Natural killer cell treated with Interleukin-12 subunit alpha and Interleukin-12 subunit beta and Interleukin-15 and Interleukin-18, amount 100 ng/mL, for 72 hours (primary cell): ENCODE results near the gene MYO16. TPM values are rescaled to one million over a fixed set of nuclear protein-coding genes. Genes with fewer than 3 reads are reported as not detected.

Experiments used
- ATAC-seq, 2 donors: fragments of 150-1000 bp; cut with Tn5 transposase in 1 of 2; sonication (Bioruptor Pico), chemical (Tn5 transposase) in 1 of 2; 2 replicates each; pipeline ENCODE4 v1.10.0; 2021
- DNase-seq: peaks from one replicate; pipeline ENCODE4 v3.0.0; 2022; ENCODE audit warnings: low spot score
- H3K27ac Mint-ChIP-seq, 2 donors: 1 replicate in 1 of 2; 2 replicates in 1 of 2; pipeline ENCODE4 v1.8.0; 2022; ENCODE audit warnings: mixed read lengths in 2 of 2, mild to moderate bottlenecking in 1 of 2, moderate library complexity in 1 of 2
- H3K27me3 Mint-ChIP-seq, 2 donors: 1 replicate in 1 of 2; 2 replicates in 1 of 2; pipeline ENCODE4 v1.8.0; 2022; ENCODE audit warnings: mixed read lengths in 2 of 2
- H3K36me3 Mint-ChIP-seq: one replicate; pipeline ENCODE4 v1.8.0; 2022; ENCODE audit warnings: mixed read lengths
- H3K4me1 Mint-ChIP-seq, 2 donors: 1 replicate in 1 of 2; 2 replicates in 1 of 2; pipeline ENCODE4 v1.8.0; 2022; ENCODE audit warnings: low read depth in 2 of 2, mixed read lengths in 2 of 2, mild to moderate bottlenecking in 1 of 2
- H3K4me3 Mint-ChIP-seq: one replicate; pipeline ENCODE4 v1.8.0; 2022; ENCODE audit warnings: mixed read lengths
- H3K9me3 Mint-ChIP-seq: 2 replicates; pipeline ENCODE4 v1.8.0; 2022; ENCODE audit warnings: mixed read lengths
- total RNA-seq, 2 donors: library from RNA; stranded (reverse); gene quantifications; one replicate each; pipeline ENCODE4 v1.2.3, GENCODE V29; 2022

MYO16 gene
- total RNA-seq, 2 donors from 2014 or later, result not detected

DNA sequence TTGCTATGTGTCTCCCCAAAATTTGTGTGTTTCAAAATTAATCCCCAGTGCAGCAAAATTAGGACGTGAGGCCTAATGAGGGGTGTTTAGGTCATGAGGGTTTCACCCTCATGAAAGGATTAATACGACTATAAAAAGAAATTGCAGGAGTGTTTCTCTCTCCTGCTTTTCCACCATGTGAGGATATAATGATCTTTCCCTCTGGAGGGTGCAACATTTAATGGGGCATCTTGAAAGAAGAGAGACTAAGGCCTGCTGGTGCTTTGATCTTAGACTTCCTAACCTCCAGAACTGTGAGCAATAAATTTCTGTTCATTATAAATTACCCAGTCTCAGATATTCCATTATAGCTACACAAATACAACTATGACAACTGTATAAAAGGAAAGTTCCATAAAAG lies 183.2 kb downstream of the MYO16 start:
- DNase-seq (no peak), ATAC-seq (no peak)
- no peak overlapping the region for H3K27ac Mint-ChIP-seq
- H3K27me3 Mint-ChIP-seq, result no peaks in the 10 kb centered on the region
- peaks cover 7% of the 10 kb centered on the region for H3K9me3 Mint-ChIP-seq
- no peak overlapping the region for H3K4me3 Mint-ChIP-seq
- H3K4me1 Mint-ChIP-seq, result no peaks in the 10 kb centered on the region
- no peaks in the 10 kb centered on the region for H3K36me3 Mint-ChIP-seq

- no peak for ATAC-seq
- H3K9me3 Mint-ChIP-seq, result peaks cover 10% of the 10 kb centered on the region
- no peak for DNase-seq
- no peaks in the 10 kb centered on the region for H3K4me1 Mint-ChIP-seq
- H3K4me3 Mint-ChIP-seq, result no peak overlapping the region
- no peak overlapping the region for H3K27ac Mint-ChIP-seq
- H3K27me3 Mint-ChIP-seq, result no peaks in the 10 kb centered on the region
- no peaks in the 10 kb centered on the region for H3K36me3 Mint-ChIP-seq
Observed at GRCh38 chr13:108813587-108814170, 184.3 kb downstream of the MYO16 start.

DNA sequence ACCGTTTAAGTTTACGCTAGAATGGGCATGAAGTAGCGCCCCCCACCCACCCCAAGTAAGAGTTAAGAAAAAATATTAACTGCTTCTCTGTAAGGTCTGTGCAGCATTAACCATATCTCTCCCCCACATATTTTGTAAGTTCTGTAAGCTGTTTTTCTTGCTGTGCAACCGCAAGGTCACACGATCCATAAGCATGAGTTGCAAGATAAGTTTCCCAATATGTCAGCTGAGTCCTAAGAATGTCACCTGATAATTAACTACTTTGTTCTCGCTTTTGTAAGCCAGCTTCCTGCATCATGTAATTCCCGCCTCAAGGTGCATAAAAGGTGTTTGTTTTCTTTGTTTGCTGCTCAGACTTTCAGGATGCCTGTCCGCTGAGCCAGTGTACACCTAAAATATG lies 187.0 kb downstream of the MYO16 start:
- ATAC-seq (no peak), DNase-seq (no peak)
- no peaks in the 10 kb centered on the region for H3K4me1 Mint-ChIP-seq
- no peaks in the 10 kb centered on the region for H3K27me3 Mint-ChIP-seq
- no peak overlapping the region for H3K27ac Mint-ChIP-seq
- no peak overlapping the region for H3K4me3 Mint-ChIP-seq
- peaks cover 10% of the 10 kb centered on the region for H3K9me3 Mint-ChIP-seq
- no peaks in the 10 kb centered on the region for H3K36me3 Mint-ChIP-seq

- ATAC-seq (no peak), DNase-seq (no peak)
- Mint-ChIP-seq H3K9me3 (peaks cover 4% of the 10 kb centered on the region), H3K36me3 (no peaks in the 10 kb centered on the region), H3K4me1 (no peaks in the 10 kb centered on the region), H3K27me3 (no peaks in the 10 kb centered on the region), H3K4me3 (no peak overlapping the region), H3K27ac (no peak overlapping the region)
Observed at GRCh38 chr13:108827646-108828045, 198.2 kb downstream of the MYO16 start.

DNA sequence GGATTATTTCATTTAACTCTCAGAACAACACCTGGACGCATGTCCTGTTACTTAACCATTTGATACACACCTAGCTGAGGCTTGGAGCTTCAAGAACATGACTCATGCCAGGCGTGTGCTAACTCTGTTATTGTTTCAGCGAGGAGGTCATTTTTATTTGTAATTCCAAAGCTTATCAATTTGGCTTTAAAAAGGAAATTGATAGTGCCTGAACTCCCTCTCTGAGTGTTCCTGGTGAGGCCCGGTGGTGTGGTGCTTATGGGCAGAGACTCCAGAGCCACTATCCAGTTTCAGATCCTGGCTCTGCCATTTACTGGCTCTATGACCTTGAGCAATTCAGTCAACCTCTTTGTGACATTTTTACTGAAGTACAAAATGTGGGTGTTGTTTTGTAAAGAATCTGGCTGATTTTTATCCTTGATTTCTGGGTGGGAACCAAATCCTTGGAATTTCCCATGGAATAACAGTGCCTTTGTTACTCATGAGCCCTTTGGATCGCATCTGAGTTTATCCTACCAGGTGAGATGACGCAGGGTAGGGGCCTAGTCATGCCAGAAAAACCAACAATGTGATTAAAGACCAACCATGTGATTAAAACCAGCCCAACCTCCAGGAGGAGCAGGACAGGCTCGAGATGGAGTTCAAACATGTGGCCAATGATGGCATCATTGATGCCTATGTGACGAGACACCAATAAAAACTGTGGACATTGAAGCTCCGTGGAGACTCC lies 198.8 kb downstream of the MYO16 start:
- no peaks in the 10 kb centered on the region for H3K36me3 Mint-ChIP-seq
- H3K4me1 Mint-ChIP-seq, result no peaks in the 10 kb centered on the region
- peaks cover 4% of the 10 kb centered on the region for H3K9me3 Mint-ChIP-seq
- H3K27ac Mint-ChIP-seq, result no peak overlapping the region
- DNase-seq (no peak), ATAC-seq (no peak)
- no peaks in the 10 kb centered on the region for H3K27me3 Mint-ChIP-seq
- H3K4me3 Mint-ChIP-seq, result no peak overlapping the region

DNA sequence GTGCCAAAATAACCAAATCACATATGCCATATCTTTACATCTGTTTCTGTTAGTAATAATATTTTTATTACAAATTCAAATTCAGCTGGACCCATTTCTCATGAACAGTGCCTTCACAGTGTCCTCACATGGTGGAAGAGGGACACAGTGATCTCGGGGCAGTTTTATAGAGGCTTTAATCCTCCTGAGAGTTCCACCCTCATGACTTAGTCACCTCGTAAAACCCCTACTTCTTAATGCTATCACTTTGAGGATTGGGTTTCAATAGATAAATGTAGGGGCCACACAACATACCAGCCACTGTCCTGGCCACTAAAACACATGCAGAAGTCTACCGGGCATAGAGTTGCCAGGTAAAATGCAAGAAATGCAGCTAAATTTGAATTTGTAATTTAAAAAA lies 201.5 kb downstream of the MYO16 start:
- Mint-ChIP-seq H3K36me3 (no peaks in the 10 kb centered on the region), H3K4me1 (no peaks in the 10 kb centered on the region), H3K9me3 (peaks cover 4% of the 10 kb centered on the region), H3K27ac (no peak overlapping the region), H3K27me3 (no peaks in the 10 kb centered on the region), H3K4me3 (no peak overlapping the region)
- DNase-seq (no peak), ATAC-seq (no peak)

GRCh38 chr13:108833531-108833930 lies 204.1 kb downstream of the MYO16 start:
- Mint-ChIP-seq H3K4me3 (no peak overlapping the region), H3K4me1 (no peaks in the 10 kb centered on the region), H3K27ac (no peak overlapping the region), H3K27me3 (no peaks in the 10 kb centered on the region), H3K36me3 (no peaks in the 10 kb centered on the region), H3K9me3 (no peaks in the 10 kb centered on the region)
- DNase-seq (no peak), ATAC-seq (no peak)

DNA sequence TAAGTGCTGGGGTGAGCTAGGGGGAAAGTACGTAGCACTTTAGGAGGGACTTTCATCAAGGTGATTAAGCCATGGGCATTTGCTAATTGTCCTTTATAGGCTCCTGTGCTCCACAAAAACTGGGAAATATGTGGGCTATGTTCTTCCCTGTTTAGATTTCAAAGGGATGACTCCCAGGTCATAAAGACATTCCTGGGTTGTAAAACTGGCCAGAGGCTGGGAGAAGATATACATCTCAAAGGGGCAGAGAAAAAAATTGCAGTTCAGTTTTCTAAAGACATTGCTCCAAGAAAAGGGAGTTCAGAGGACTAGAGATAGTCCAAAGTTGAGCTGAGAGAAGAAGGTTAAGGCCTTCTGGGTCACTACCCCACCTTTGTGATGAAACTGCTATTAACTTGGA lies 204.8 kb downstream of the MYO16 start:
- DNase-seq (no peak), ATAC-seq (no peak)
- no peaks in the 10 kb centered on the region for H3K36me3 Mint-ChIP-seq
- H3K4me3 Mint-ChIP-seq, result no peak overlapping the region
- no peaks in the 10 kb centered on the region for H3K27me3 Mint-ChIP-seq
- no peak overlapping the region for H3K27ac Mint-ChIP-seq
- no peaks in the 10 kb centered on the region for H3K4me1 Mint-ChIP-seq
- no peaks in the 10 kb centered on the region for H3K9me3 Mint-ChIP-seq

- DNase-seq (no peak), ATAC-seq (no peak)
- no peaks in the 10 kb centered on the region for H3K4me1 Mint-ChIP-seq
- H3K9me3 Mint-ChIP-seq, result peaks cover 6% of the 10 kb centered on the region
- no peaks in the 10 kb centered on the region for H3K36me3 Mint-ChIP-seq
- H3K27ac Mint-ChIP-seq, result no peak overlapping the region
- no peak overlapping the region for H3K4me3 Mint-ChIP-seq
- no peaks in the 10 kb centered on the region for H3K27me3 Mint-ChIP-seq
Observed at GRCh38 chr13:108835083-108835482, 205.7 kb downstream of the MYO16 start.

DNA sequence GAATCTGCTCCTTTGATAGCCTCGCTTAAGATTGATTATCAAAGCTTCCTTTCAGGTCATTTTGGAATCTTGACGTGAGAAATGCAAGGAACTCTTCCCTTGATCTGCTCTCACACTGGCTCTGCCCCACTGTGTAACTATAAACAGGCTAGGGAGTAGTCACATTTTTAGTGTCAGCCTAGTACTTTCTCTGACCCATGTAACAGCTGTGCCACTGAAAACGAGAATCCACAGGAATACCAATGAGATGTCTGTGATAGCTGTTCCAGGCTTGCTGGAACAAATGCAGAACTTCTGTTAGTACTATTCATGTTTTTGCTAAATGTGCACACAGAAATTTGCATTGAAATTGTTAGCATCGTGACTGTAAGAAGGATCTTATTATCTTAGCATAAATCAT lies 221.3 kb downstream of the MYO16 start:
- Mint-ChIP-seq H3K27ac (no peak overlapping the region), H3K4me1 (no peaks in the 10 kb centered on the region), H3K9me3 (peaks cover 4% of the 10 kb centered on the region), H3K36me3 (no peaks in the 10 kb centered on the region), H3K4me3 (no peak overlapping the region), H3K27me3 (peaks cover 0 to 3% of the 10 kb centered on the region in 2 donors)
- DNase-seq, result no peak
- ATAC-seq, result no peak

GRCh38 chr13:108851660-108852059 lies 222.2 kb downstream of the MYO16 start:
- Mint-ChIP-seq H3K27ac (no peak overlapping the region), H3K27me3 (peaks cover 0 to 3% of the 10 kb centered on the region in 2 donors), H3K4me1 (no peaks in the 10 kb centered on the region), H3K4me3 (no peak overlapping the region), H3K9me3 (peaks cover 4% of the 10 kb centered on the region), H3K36me3 (no peaks in the 10 kb centered on the region)
- DNase-seq (no peak), ATAC-seq (no peak)

DNA sequence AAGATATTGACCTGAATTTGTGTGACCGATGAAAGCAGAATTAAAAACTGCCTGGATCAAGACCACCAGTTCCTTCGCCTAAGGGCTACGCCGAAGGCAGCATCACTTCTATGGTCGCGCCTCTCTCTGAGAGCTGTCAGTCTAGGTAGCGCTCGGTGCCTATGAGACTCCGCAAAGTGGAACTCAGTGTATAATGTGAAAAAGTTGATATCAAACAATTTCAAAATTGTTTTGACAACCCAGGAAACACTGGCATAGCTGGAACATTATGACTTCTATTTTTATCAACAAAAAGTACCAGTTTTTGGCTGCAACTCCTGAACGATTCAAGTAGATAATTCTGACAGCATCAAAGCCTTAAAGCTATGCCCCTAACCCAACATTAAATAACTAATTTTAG lies 223.6 kb downstream of the MYO16 start:
- H3K4me1 Mint-ChIP-seq, result no peaks in the 10 kb centered on the region
- H3K4me3 Mint-ChIP-seq, result no peak overlapping the region
- DNase-seq, result no peak
- H3K27me3 Mint-ChIP-seq, result peaks cover 0 to 3% of the 10 kb centered on the region in 2 donors
- no peak for ATAC-seq
- H3K9me3 Mint-ChIP-seq, result peaks cover 4% of the 10 kb centered on the region
- no peaks in the 10 kb centered on the region for H3K36me3 Mint-ChIP-seq
- H3K27ac Mint-ChIP-seq, result no peak overlapping the region

- Mint-ChIP-seq H3K27me3 (no peaks in the 10 kb centered on the region), H3K4me3 (no peak overlapping the region), H3K27ac (no peak overlapping the region), H3K4me1 (no peaks in the 10 kb centered on the region), H3K9me3 (peaks cover 3% of the 10 kb centered on the region), H3K36me3 (no peaks in the 10 kb centered on the region)
- DNase-seq, result no peak
- no peak for ATAC-seq
Observed at GRCh38 chr13:108855737-108856387, 226.5 kb downstream of the MYO16 start.

DNA sequence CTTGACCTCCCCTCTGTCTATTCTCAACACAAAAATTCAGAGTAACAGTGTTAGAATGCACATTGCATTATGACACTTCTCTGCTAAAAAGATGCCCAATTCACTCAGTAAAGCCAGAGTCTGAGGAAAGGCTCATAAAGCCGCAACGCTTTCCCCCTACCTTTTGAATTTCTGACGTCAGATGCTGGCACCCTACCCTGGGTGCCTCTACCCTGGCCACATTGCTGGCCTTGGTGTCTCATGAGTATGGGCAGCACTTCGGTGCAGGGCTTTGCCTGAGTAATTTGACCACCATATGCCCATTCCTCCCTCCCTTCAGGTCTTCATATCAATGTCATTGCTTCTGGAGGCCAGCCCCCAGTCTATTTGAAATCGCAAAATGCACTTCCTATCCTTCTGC lies 229.3 kb downstream of the MYO16 start:
- ATAC-seq (no peak), DNase-seq (no peak)
- Mint-ChIP-seq H3K4me3 (no peak overlapping the region), H3K27me3 (no peaks in the 10 kb centered on the region), H3K4me1 (no peaks in the 10 kb centered on the region), H3K36me3 (no peaks in the 10 kb centered on the region), H3K27ac (no peak overlapping the region), H3K9me3 (peaks cover 3% of the 10 kb centered on the region)
